Smooth muscle cell (in vitro differentiated cells): ENCODE data around the gene PLCB4. TPM values are rescaled to one million over a fixed set of nuclear protein-coding genes. Genes with fewer than 3 reads are reported as not detected.

ENCODE experiments used
- DNase-seq: peaks from one replicate; lab custom pipeline; 2025; ENCODE audit not compliant: unreplicated experiment; lab: John Stamatoyannopoulos, UW
- H2AFZ ChIP-seq: fragments of 200-600 bp; sonication (generic); 2 replicates; pipeline ENCODE4 v1.6.0; 2016; ENCODE audit warnings: antibody characterized with exemption, low read depth, mild to moderate bottlenecking
- H3F3A ChIP-seq: fragments of 200-600 bp; sonication (generic); 2 replicates; pipeline ENCODE4 v1.6.0; 2017; ENCODE audit warnings: antibody characterized with exemption, low read depth
- H3K27ac ChIP-seq: fragments of 200-600 bp; sonication (generic); 2 replicates; pipeline ENCODE4 v1.5.1; 2016; ENCODE audit warnings: low read depth, mild to moderate bottlenecking
- H3K27me3 ChIP-seq: fragments of 200-600 bp; sonication (generic); 2 replicates; pipeline ENCODE4 v1.6.1; 2016; ENCODE audit warnings: low read depth, mild to moderate bottlenecking
- H3K36me3 ChIP-seq: fragments of 200-600 bp; sonication (generic); 2 replicates; pipeline ENCODE4 v1.5.1; 2016; ENCODE audit warnings: low read depth
- H3K4me1 ChIP-seq: fragments of 200-600 bp; sonication (generic); 2 replicates; pipeline ENCODE4 v1.5.1; 2016; ENCODE audit warnings: low read depth
- H3K4me2 ChIP-seq: fragments of 200-600 bp; sonication (generic); 2 replicates; pipeline ENCODE4 v1.6.0; 2016; ENCODE audit warnings: mild to moderate bottlenecking
- H3K4me3 ChIP-seq: fragments of 200-600 bp; sonication (generic); 2 replicates; pipeline ENCODE4 v1.5.1; 2016; ENCODE audit warnings: mild to moderate bottlenecking
- H3K79me2 ChIP-seq: fragments of 200-600 bp; sonication (generic); 2 replicates; pipeline ENCODE4 v1.6.0; 2016; ENCODE audit warnings: low read depth, mild to moderate bottlenecking
- H3K9ac ChIP-seq: fragments of 200-600 bp; sonication (generic); 2 replicates; pipeline ENCODE4 v1.6.0; 2016; ENCODE audit warnings: low read depth
- H3K9me3 ChIP-seq: fragments of 200-600 bp; sonication (generic); replicated peaks from 2 replicates; pipeline ENCODE4 v1.5.1; 2016; ENCODE audit warnings: low read depth
- H4K20me1 ChIP-seq: fragments of 200-600 bp; sonication (generic); 2 replicates; pipeline ENCODE4 v1.6.0; 2016; ENCODE audit warnings: low read depth
- WGBS: methylation state at CpG from one replicate; pipeline ENCODE4 v1.1.7; 2016; ENCODE audit warnings: low lambda C conversion rate; 5-methylcytosine and 5-hydroxymethylcytosine counted together
- polyA plus RNA-seq: library from polyadenylated mRNA; unstranded; fragments of >200 nt; fragmentation: Nextera tagmentation; extraction: Ambion mirVana; gene quantifications from 2 replicates; pipeline ENCODE4 v1.2.1, GENCODE V29; 2016
- total RNA-seq: library from RNA; depleted of rRNA; stranded (reverse); fragments of >200 nt; gene quantifications from 2 replicates; pipeline ENCODE4 v1.2.3, GENCODE V29; 2014
- TF ChIP-seq, protein P1 (sequence below): fragments of 200-600 bp; sonication (generic); IDR thresholded peaks from 2 replicates; pipeline ENCODE4 v1.5.1; 2017; ENCODE audit warnings: borderline replicate concordance, mild to moderate bottlenecking, antibody characterized with exemption; ENCODE audit not compliant: insufficient read depth, poor library complexity, severe bottlenecking

Gene PLCB4
- total and polyA plus RNA-seq, 2 experiments from 2014 or later: 3.0 to 5.3 TPM

- TF ChIP-seq, protein P1, sequence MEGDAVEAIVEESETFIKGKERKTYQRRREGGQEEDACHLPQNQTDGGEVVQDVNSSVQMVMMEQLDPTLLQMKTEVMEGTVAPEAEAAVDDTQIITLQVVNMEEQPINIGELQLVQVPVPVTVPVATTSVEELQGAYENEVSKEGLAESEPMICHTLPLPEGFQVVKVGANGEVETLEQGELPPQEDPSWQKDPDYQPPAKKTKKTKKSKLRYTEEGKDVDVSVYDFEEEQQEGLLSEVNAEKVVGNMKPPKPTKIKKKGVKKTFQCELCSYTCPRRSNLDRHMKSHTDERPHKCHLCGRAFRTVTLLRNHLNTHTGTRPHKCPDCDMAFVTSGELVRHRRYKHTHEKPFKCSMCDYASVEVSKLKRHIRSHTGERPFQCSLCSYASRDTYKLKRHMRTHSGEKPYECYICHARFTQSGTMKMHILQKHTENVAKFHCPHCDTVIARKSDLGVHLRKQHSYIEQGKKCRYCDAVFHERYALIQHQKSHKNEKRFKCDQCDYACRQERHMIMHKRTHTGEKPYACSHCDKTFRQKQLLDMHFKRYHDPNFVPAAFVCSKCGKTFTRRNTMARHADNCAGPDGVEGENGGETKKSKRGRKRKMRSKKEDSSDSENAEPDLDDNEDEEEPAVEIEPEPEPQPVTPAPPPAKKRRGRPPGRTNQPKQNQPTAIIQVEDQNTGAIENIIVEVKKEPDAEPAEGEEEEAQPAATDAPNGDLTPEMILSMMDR: no peak
- H3K36me3 ChIP-seq: no peaks in the 10 kb centered on the region
- H3K27ac ChIP-seq: no peak overlapping the region
- WGBS: 58% methylated on average over 1 of the region's 1 CpG
- no peaks in the 10 kb centered on the region for H3K9me3 ChIP-seq
- no peaks in the 10 kb centered on the region for H4K20me1 ChIP-seq
- no peaks in the 10 kb centered on the region for H3F3A ChIP-seq
- no peaks in the 10 kb centered on the region for H3K79me2 ChIP-seq
- H3K4me3 ChIP-seq: no peak overlapping the region
- no peaks in the 10 kb centered on the region for H3K4me1 ChIP-seq
- H3K4me2 ChIP-seq: no peak overlapping the region
- no peaks in the 10 kb centered on the region for H3K27me3 ChIP-seq
- no peak overlapping the region for H3K9ac ChIP-seq
- no peak overlapping the region for H2AFZ ChIP-seq
- DNase-seq: no peak
These were observed 330.4 kb downstream of the PLCB4 start for GRCh38 chr20:9399322-9399721.

- H3K9ac ChIP-seq: no peak overlapping the region
- H3K4me2 ChIP-seq: no peak overlapping the region
- H4K20me1 ChIP-seq: no peaks in the 10 kb centered on the region
- H3K4me1 ChIP-seq: no peaks in the 10 kb centered on the region
- no peak for DNase-seq
- no peaks in the 10 kb centered on the region for H3K27me3 ChIP-seq
- no peaks in the 10 kb centered on the region for H3K9me3 ChIP-seq
- H3F3A ChIP-seq: no peaks in the 10 kb centered on the region
- no peaks in the 10 kb centered on the region for H3K36me3 ChIP-seq
- H2AFZ ChIP-seq: no peak overlapping the region
- H3K4me3 ChIP-seq: no peak overlapping the region
- no peaks in the 10 kb centered on the region for H3K79me2 ChIP-seq
- TF ChIP-seq, protein P1: no peak
- H3K27ac ChIP-seq: no peak overlapping the region
- 84% methylated on average over 4 of the region's 4 CpGs for WGBS
These were observed 331.5 kb downstream of the PLCB4 start for GRCh38 chr20:9400171-9401025.

GRCh38 chr20:9401371-9401770 lies 332.5 kb downstream of the PLCB4 start:
- WGBS: 93% methylated on average over 3 of the region's 3 CpGs
- no peak for DNase-seq
- H3K9me3 ChIP-seq: no peaks in the 10 kb centered on the region

More at GRCh38 chr20:9401371-9401770, 332.5 kb downstream of the PLCB4 start:
- Histone ChIP-seq H3K4me1 (no peaks in the 10 kb centered on the region), H2AFZ (no peak overlapping the region), H3K4me2 (no peak overlapping the region), H3K79me2 (no peaks in the 10 kb centered on the region), H3K27ac (no peak overlapping the region), H3K9ac (no peak overlapping the region), H3K27me3 (no peaks in the 10 kb centered on the region), H3K36me3 (no peaks in the 10 kb centered on the region), H4K20me1 (no peaks in the 10 kb centered on the region), H3K4me3 (no peak overlapping the region), H3F3A (no peaks in the 10 kb centered on the region)
- TF ChIP-seq, protein P1: no peak
